ENCODE measurements around the gene ASB6.

Gene ASB6

DNA sequence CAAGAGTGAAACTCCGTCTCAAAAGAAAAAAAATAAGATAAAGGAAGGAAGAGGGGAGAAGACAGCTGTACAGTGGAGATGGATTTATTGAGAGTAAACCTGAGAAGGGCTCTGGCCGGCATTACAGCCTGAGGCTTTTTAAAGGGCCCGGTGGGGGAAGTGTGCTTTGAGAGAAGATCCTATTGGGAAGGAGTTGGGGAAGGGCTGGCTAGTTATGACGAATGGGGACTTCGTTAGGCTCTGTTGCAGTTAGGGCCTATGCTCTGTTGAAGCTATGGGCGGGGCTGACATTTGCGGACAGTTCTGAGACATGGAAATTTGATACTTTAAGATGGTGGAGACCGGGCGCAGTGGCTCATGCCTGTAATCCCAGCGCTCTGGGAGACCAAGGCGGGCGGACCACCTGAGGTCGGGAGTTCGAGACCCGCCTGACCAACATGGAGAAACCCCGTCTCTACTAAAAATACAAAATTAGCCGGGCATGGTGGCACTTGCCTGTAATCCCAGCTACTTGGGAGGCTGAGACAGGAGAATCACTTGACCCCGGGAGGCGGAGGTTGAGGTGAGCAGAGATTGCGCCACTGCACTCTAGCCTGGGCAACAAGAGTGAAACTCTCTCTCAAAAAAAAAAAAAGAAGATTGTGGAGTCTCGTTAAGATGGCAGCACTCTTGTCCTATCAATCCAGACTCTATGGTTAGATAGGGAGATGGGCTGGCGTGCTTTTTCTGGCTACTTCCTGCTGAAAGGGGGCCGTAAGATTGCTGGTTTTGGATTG, 54.3 kb downstream of the ASB6 start:
- H3K27me3 ChIP-seq (ENCODE audit: low read depth, low read length): no peaks in the 10 kb centered on the region
- H3K9me3 ChIP-seq (ENCODE audit: control insufficient read depth in 1 of 2, low read length in 2 of 2): no peaks in the 10 kb centered on the region
- peaks cover 0 to 5% of the 10 kb centered on the region in 2 donors for H3K4me1 ChIP-seq (ENCODE audit: control insufficient read depth in 1 of 2, insufficient read depth in 2 of 2, low read length in 2 of 2)
- H3K4me3 ChIP-seq (ENCODE audit: low read depth in 1 of 2, low read length in 2 of 2): no peak overlapping the region
- no peaks in the 10 kb centered on the region for H3K36me3 ChIP-seq (ENCODE audit: control insufficient read depth in 1 of 2, insufficient read depth in 2 of 2, low read length in 2 of 2)
- no peak overlapping the region for H3K27ac ChIP-seq (ENCODE audit: low read length)

DNA sequence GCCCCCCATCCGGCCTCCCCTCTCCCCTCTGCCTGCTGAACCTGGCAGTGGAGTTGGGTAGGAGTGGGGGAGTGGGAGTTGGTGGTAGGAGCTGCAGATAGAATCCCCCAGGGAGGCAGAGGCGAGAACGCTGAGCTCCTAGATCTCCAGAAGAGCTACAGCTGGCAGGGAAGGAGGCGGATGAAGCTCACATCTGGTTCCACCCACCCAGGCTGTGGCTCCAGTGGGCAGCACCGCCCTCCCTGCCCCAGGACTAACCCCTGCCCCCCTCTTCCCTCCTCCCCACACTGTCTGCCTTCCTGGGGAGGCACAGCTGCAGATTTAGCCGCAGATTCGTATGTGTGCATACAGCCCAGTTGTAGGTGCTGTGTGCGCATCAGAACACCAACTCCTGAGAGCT, 55.3 kb downstream of the ASB6 start:
- Histone ChIP-seq H3K36me3 (ENCODE audit: control insufficient read depth in 1 of 2, insufficient read depth in 2 of 2, low read length in 2 of 2) (no peaks in the 10 kb centered on the region), H3K27me3 (ENCODE audit: low read depth, low read length) (no peaks in the 10 kb centered on the region), H3K4me3 (ENCODE audit: low read depth in 1 of 2, low read length in 2 of 2) (no peak overlapping the region), H3K4me1 (ENCODE audit: control insufficient read depth in 1 of 2, insufficient read depth in 2 of 2, low read length in 2 of 2) (peaks cover 0 to 5% of the 10 kb centered on the region in 2 donors), H3K9me3 (ENCODE audit: control insufficient read depth in 1 of 2, low read length in 2 of 2) (no peaks in the 10 kb centered on the region), H3K27ac (ENCODE audit: low read length) (no peak overlapping the region)

DNA sequence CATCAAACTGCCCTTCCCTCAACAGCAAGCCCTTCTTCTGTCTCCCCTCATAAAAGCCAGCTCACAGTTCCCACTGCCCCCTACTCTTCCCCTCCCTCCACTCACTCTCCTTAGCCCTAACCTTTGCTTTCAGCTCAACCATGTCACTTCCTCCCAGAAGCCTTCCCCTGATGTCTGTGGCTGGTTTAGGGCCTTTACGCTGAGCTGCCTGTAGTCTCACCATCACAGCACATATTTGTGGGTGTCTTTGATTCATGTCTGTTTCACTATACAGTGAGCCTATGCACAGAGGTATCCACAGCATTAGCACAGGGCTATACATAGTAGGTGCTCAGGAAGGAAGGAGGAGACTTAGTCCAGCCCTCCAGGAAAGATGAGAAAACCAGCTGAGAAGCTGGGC, 55.7 kb downstream of the ASB6 start:
- H3K27me3 ChIP-seq (ENCODE audit: low read depth, low read length): no peaks in the 10 kb centered on the region
- no peak overlapping the region for H3K4me3 ChIP-seq (ENCODE audit: low read depth in 1 of 2, low read length in 2 of 2)
- no peaks in the 10 kb centered on the region for H3K36me3 ChIP-seq (ENCODE audit: control insufficient read depth in 1 of 2, insufficient read depth in 2 of 2, low read length in 2 of 2)
- H3K4me1 ChIP-seq (ENCODE audit: control insufficient read depth in 1 of 2, insufficient read depth in 2 of 2, low read length in 2 of 2): peaks cover 0 to 5% of the 10 kb centered on the region in 2 donors
- H3K9me3 ChIP-seq (ENCODE audit: control insufficient read depth in 1 of 2, low read length in 2 of 2): no peaks in the 10 kb centered on the region
- H3K27ac ChIP-seq (ENCODE audit: low read length): no peak overlapping the region

DNA sequence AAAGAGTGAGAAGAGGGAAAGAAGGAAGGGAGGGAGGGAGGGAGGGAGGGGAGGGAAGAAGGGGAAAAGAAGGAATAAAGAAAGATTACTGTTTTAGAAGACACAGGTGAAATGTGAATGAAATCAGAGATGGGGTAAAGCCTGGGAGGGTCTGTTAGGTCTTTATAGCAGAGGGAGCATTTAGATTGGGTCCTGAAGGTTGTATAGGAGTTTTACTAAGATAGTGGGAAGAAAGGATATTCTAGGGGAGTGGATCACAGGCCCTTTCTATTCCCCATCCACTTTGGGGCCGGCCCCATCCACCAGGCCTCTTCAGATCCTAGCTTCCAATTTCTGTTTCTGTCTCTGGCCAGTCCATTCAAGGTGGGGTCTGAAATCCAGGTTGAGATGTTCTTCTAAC, 56.6 kb downstream of the ASB6 start:
- no peak overlapping the region for H3K27ac ChIP-seq (ENCODE audit: low read length)
- H3K27me3 ChIP-seq (ENCODE audit: low read depth, low read length): no peaks in the 10 kb centered on the region
- no peaks in the 10 kb centered on the region for H3K36me3 ChIP-seq (ENCODE audit: control insufficient read depth in 1 of 2, insufficient read depth in 2 of 2, low read length in 2 of 2)
- H3K4me1 ChIP-seq (ENCODE audit: control insufficient read depth in 1 of 2, insufficient read depth in 2 of 2, low read length in 2 of 2): peaks cover 0 to 5% of the 10 kb centered on the region in 2 donors
- H3K9me3 ChIP-seq (ENCODE audit: control insufficient read depth in 1 of 2, low read length in 2 of 2): no peaks in the 10 kb centered on the region
- no peak overlapping the region for H3K4me3 ChIP-seq (ENCODE audit: low read depth in 1 of 2, low read length in 2 of 2)
